SH-SY5Y (cell line): ENCODE measurements around the gene KRTAP1-3.

Source experiments
- GATA2 ChIP-seq: IDR thresholded peaks from 2 replicates; pipeline ENCODE4 v1.6.1; 2011; ENCODE audit warnings: mild to moderate bottlenecking, low read depth, low read length
- GATA3 ChIP-seq: IDR thresholded peaks from 2 replicates; pipeline ENCODE4 v1.6.1; 2011; ENCODE audit warnings: low read depth, mild to moderate bottlenecking, low read length, moderate library complexity

DNA sequence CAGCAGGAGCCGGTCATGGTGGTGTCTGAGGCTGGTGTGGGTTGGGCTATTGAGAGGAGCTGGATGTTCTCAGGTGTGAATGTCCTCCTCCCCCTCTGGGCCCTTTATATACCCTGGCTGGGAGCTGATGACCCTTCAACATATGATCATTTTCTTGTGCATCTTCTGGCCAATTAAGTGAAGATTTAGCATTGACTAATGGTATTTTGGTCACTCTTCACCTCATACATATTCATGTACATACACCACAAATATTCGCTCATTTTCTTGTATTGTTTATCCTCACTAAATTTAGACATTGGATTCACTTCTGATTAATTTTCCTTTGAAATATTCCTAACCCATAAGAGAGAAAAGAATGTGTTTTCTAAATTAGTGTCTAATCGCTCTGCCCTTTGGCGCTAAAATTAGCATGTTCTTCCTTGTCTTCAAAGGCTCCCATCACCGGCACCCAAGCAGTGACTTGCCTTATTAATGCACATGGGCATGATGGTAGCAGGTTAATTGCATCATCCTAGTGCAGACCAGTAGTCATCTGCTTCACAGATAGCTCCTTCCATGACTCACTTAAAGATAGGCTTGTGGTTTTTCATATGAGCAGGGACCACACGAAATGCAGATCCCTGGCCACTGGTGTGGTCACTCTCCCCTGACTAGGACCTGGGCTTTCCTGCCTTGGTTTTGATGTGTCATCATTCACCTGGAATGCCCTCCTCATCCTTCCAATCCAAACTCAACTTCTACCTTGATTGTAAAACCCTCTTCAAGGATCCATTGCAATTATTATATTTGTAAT lies 31.4 kb upstream of the KRTAP1-3 start, which contains the start of gene KRTAP2-4:
- no peak for TF ChIP-seq GATA3
- no peak for TF ChIP-seq GATA2
